Panc1 (cell line): ENCODE measurements around the gene GNAS. TPM values are rescaled to one million over a fixed set of nuclear protein-coding genes. Genes with fewer than 3 reads are reported as not detected.

Experiments used
- ATAC-seq: fragments of 200-7000 bp; cut with Tn5 transposase; 2 replicates; pipeline ENCODE4 v1.9.1; 2020; ENCODE audit warnings: mild to moderate bottlenecking, moderate library complexity
- BruUV-seq: library from RNA; stranded (reverse); fragments of 400-500 nt; replicated peaks from 2 replicates; lab custom pipeline; 2021; lab: Mats Ljungman, UMichigan
- CTCF ChIA-PET: fragments of 300-600 bp; sonication (Branson Sonifier 250); formaldehyde crosslinking; loops from one replicate; lab custom pipeline; 2022; ENCODE audit warnings: antibody characterized with exemption; lab: Charles Lee
- POLR2A ChIA-PET: fragments of 300-600 bp; sonication (Branson Sonifier 250); formaldehyde crosslinking; loops from one replicate; lab custom pipeline; 2022; ENCODE audit warnings: antibody characterized with exemption; lab: Charles Lee
- DNase-seq: peaks from one replicate; pipeline ENCODE4 v3.0.0-alpha.2; 2010; ENCODE audit warnings: low read depth, low spot score
- H3K27ac ChIP-seq: 2 replicates; pipeline ENCODE4 v1.5.1; 2011; ENCODE audit warnings: mild to moderate bottlenecking, low read length, inconsistent platforms
- H3K27me3 ChIP-seq: fragments of 200-500 bp; sonication (Bioruptor generic); 2 replicates; pipeline ENCODE4 v1.6.0; 2014; ENCODE audit warnings: low read length, inconsistent platforms; ENCODE audit not compliant: control insufficient read depth, insufficient read depth
- H3K36me3 ChIP-seq: fragments of 200-500 bp; sonication (Bioruptor generic); 2 replicates; pipeline ENCODE4 v1.5.1; 2014; ENCODE audit warnings: inconsistent platforms, mild to moderate bottlenecking, low read length, moderate library complexity; ENCODE audit not compliant: control insufficient read depth, insufficient read depth
- H3K4me1 ChIP-seq: 2 replicates; pipeline ENCODE4 v1.5.1; 2011; ENCODE audit warnings: inconsistent platforms, mild to moderate bottlenecking, low read length, moderate library complexity; ENCODE audit not compliant: control insufficient read depth, insufficient read depth
- H3K4me3 ChIP-seq, 2 experiments: 2 replicates each; pipeline ENCODE4 v1.5.1; 2011 to 2012; ENCODE audit warnings: low read depth in 2 of 2, low read length in 2 of 2, mild to moderate bottlenecking in 2 of 2, inconsistent platforms in 1 of 2, moderate library complexity in 1 of 2
- H3K9me3 ChIP-seq: fragments of 200-500 bp; sonication (Bioruptor generic); 2 replicates; pipeline ENCODE4 v1.5.1; 2014; ENCODE audit warnings: low read depth, mild to moderate bottlenecking, inconsistent platforms, low read length, moderate library complexity; ENCODE audit not compliant: control insufficient read depth, insufficient read depth
- POLR2AphosphoS5 ChIP-seq: IDR thresholded peaks from 2 replicates; pipeline ENCODE4 v1.6.1; 2012; ENCODE audit warnings: mild to moderate bottlenecking, low read depth, low read length, moderate library complexity
- REST ChIP-seq, 2 experiments: IDR thresholded peaks; 2 replicates each; pipeline ENCODE4 v1.6.1; 2011 to 2012; ENCODE audit warnings: low read depth in 2 of 2, control low read depth in 1 of 2, low read length in 1 of 2, mild to moderate bottlenecking in 1 of 2, moderate library complexity in 1 of 2; ENCODE audit not compliant: insufficient read depth in 1 of 2
- SIN3A ChIP-seq: IDR thresholded peaks from 2 replicates; pipeline ENCODE4 v1.6.1; 2012; ENCODE audit warnings: low read depth, mild to moderate bottlenecking, low read length, moderate library complexity, borderline replicate concordance; ENCODE audit not compliant: insufficient read depth
- TCF7L2 ChIP-seq: IDR thresholded peaks from 2 replicates; pipeline ENCODE4 v1.6.1; 2011; ENCODE audit warnings: mild to moderate bottlenecking, low read depth, low read length, inconsistent platforms
- in situ Hi-C: cut with HindIII; loops from 2 replicates; pipeline ENCODE4 v1.10.0; 2016; ENCODE audit warnings: low sequenced_read_pairs, low pct_unique_long_range_greater_than_20kb
- intact Hi-C: fragments of 100-400 bp; cut with micrococcal nuclease; formaldehyde crosslinking; loops from one replicate; pipeline ENCODE4 v1.10.0; 2022; ENCODE audit not compliant: unreplicated experiment
- total RNA-seq: library from RNA; stranded (reverse); gene quantifications from one replicate; pipeline ENCODE4 v1.2.1, GENCODE V29; 2021; ENCODE audit not compliant: unreplicated experiment
- TF ChIP-seq, protein P1 (sequence below): fragments of 450-650 bp; IDR thresholded peaks from 2 replicates; pipeline ENCODE4 v1.5.1; 2017; ENCODE audit warnings: mild to moderate bottlenecking

GNAS gene
- total RNA-seq, 1 experiment from 2014 or later: 756 TPM

- in situ Hi-C loops (no loop called here), intact Hi-C loops (no loop called here)
- POLR2A ChIA-PET: interaction anchor here (0.6 kb wide), 1 partner anchor 272 kb away, joined by 3 read pairs; no protein-coding TSS in a partner anchor
- DNase-seq (no peak), ATAC-seq (no peak)
- Histone ChIP-seq H3K4me3 (no peak overlapping the region), H3K4me1 (no peaks in the 10 kb centered on the region), H3K9me3 (no peaks in the 10 kb centered on the region), H3K27me3 (0 out of 2 replicates have a peak, but pooled peaks cover 4% of the 10 kb centered on the region), H3K27ac (no peak overlapping the region), H3K36me3 (no peaks in the 10 kb centered on the region)
- no peak for TF ChIP-seq POLR2AphosphoS5
- no peak for TF ChIP-seq SIN3A
- no peak for TF ChIP-seq REST (IDR thresholded peaks at IDR 0.05; ENCODE audit: insufficient read depth in 1 of 2, low read depth in 2 of 2, low read length in 1 of 2)
- no peak for TF ChIP-seq TCF7L2
- TF ChIP-seq, protein P1, sequence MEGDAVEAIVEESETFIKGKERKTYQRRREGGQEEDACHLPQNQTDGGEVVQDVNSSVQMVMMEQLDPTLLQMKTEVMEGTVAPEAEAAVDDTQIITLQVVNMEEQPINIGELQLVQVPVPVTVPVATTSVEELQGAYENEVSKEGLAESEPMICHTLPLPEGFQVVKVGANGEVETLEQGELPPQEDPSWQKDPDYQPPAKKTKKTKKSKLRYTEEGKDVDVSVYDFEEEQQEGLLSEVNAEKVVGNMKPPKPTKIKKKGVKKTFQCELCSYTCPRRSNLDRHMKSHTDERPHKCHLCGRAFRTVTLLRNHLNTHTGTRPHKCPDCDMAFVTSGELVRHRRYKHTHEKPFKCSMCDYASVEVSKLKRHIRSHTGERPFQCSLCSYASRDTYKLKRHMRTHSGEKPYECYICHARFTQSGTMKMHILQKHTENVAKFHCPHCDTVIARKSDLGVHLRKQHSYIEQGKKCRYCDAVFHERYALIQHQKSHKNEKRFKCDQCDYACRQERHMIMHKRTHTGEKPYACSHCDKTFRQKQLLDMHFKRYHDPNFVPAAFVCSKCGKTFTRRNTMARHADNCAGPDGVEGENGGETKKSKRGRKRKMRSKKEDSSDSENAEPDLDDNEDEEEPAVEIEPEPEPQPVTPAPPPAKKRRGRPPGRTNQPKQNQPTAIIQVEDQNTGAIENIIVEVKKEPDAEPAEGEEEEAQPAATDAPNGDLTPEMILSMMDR: no peak
- CTCF ChIA-PET: no interaction called here
- BruUV-seq: no TSS peak
Observed at GRCh38 chr20:58854638-58855471, 2.3 kb downstream of the GNAS start.

DNA sequence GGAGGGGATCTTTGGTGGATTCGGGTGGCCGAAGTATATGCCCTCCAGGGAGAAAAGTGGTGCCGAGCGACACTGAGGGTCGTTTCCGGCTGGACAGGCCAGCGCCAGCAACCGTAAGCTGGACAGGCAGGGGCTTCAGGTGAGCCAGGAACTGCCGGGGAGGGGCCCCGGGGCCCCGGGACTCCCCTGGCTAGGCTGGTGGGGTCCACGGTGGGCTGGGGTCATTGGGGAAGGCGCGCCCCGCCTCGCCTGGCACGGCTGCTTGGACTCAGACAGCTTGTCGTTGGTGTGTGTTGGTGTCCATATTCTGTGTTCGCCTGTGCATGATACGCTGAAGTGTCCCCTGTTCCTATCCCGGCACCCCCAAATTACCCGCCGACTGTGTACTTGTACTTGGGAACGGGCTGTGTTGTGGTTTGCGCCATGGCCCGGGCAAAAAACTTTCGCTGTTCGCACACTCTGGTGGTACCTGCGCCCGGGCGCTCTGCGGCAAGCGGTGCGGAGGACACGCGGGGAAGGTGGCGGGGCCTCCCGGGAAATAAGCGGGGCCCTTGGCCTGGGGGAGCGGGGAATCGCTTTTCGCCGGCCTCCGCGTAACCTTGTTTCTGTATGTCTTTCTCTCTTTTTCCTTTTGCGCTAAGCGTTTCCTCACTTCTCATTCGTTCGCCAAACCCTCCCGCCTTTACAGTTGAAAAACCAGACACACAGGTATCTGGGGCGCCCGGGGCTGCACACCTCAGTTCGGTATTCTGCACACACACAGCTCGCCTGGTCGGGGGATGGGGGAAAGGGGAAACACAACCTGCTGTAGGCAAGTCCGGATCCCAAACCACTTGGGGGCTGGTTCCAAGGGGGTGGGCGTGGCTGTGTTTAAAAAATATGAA is 3.2 kb downstream of the GNAS start:
- ATAC-seq: no peak
- H3K36me3 ChIP-seq: no peaks in the 10 kb centered on the region
- CTCF ChIA-PET: no interaction called here
- POLR2A ChIA-PET: no interaction called here
- intact Hi-C loops: no loop called here
- no peaks in the 10 kb centered on the region for H3K9me3 ChIP-seq
- H3K4me3 ChIP-seq: no peak overlapping the region
- in situ Hi-C loops: no loop called here
- H3K4me1 ChIP-seq: no peaks in the 10 kb centered on the region
- TF ChIP-seq, protein P1: no peak
- TF ChIP-seq POLR2AphosphoS5: no peak
- TF ChIP-seq SIN3A: no peak
- no peak for TF ChIP-seq REST (IDR thresholded peaks at IDR 0.05; ENCODE audit: insufficient read depth in 1 of 2, low read depth in 2 of 2, low read length in 1 of 2)
- TF ChIP-seq TCF7L2: no peak
- BruUV-seq: no TSS peak
- H3K27ac ChIP-seq: no peak overlapping the region
- 0 out of 2 replicates have a peak, but pooled peaks cover 4% of the 10 kb centered on the region for H3K27me3 ChIP-seq
- no peak for DNase-seq
